Stimulated activated memory B cell treated with anti-CD40 and anti-IgM and Interleukin-4, amounts not matched to agents 10 μg/mL and 1 μg/mL and 100 μg/mL, for 72 hours (primary cell): ENCODE data around the gene C12orf60.

Source experiments
- ATAC-seq: fragments of 150-1000 bp; cut with Tn5 transposase; 2 replicates; pipeline ENCODE4 v1.10.0; 2021
- H3K27ac Mint-ChIP-seq: one replicate; pipeline ENCODE4 v1.8.0; 2022; ENCODE audit warnings: mild to moderate bottlenecking, mixed read lengths
- H3K27me3 Mint-ChIP-seq: one replicate; pipeline ENCODE4 v1.8.0; 2022; ENCODE audit warnings: mixed read lengths
- H3K36me3 Mint-ChIP-seq: one replicate; pipeline ENCODE4 v1.8.0; 2022; ENCODE audit warnings: mixed read lengths
- H3K4me1 Mint-ChIP-seq: one replicate; pipeline ENCODE4 v1.8.0; 2022; ENCODE audit warnings: mixed read lengths
- H3K4me3 Mint-ChIP-seq: one replicate; pipeline ENCODE4 v1.8.0; 2022; ENCODE audit warnings: mild to moderate bottlenecking, moderate library complexity, mixed read lengths
- H3K9me3 Mint-ChIP-seq: one replicate; pipeline ENCODE4 v1.8.0; 2022; ENCODE audit warnings: mixed read lengths

The C12orf60 gene

GRCh38 chr12:14841761-14842160, 38.3 kb downstream of the C12orf60 start:
- H3K27me3 Mint-ChIP-seq: no peaks in the 10 kb centered on the region
- H3K36me3 Mint-ChIP-seq: peaks cover 7% of the 10 kb centered on the region

GRCh38 chr12:14842315-14842714, 38.8 kb downstream of the C12orf60 start:
- no peaks in the 10 kb centered on the region for H3K27me3 Mint-ChIP-seq
- peaks cover 14% of the 10 kb centered on the region for H3K4me1 Mint-ChIP-seq

More at GRCh38 chr12:14841761-14842160, 38.3 kb downstream of the C12orf60 start:
- ATAC-seq: no peak
- H3K4me3 Mint-ChIP-seq: no peak overlapping the region
- H3K9me3 Mint-ChIP-seq: peaks cover 6% of the 10 kb centered on the region
- no peak overlapping the region for H3K27ac Mint-ChIP-seq
- peaks cover 14% of the 10 kb centered on the region for H3K4me1 Mint-ChIP-seq

GRCh38 chr12:14843425-14843887, 40.0 kb downstream of the C12orf60 start, which contains the start of gene ART4:
TSS of gene ART4 (minus strand) at chr12:14843526. CDS start at chr12:14843113, 413 bp downstream.
- H3K27me3 Mint-ChIP-seq: no peaks in the 10 kb centered on the region
- H3K4me3 Mint-ChIP-seq: no peak within 1 kb of the TSS
- peaks cover 7% of the 10 kb centered on the region for H3K36me3 Mint-ChIP-seq
- ATAC-seq: no peak
- H3K4me1 Mint-ChIP-seq: peaks cover 14% of the 10 kb centered on the region
- peaks cover 6% of the 10 kb centered on the region for H3K9me3 Mint-ChIP-seq
- no peak within 1 kb of the TSS for H3K27ac Mint-ChIP-seq

More at GRCh38 chr12:14842315-14842714, 38.8 kb downstream of the C12orf60 start:
- H3K27ac Mint-ChIP-seq: no peak overlapping the region
- ATAC-seq: no peak
- H3K9me3 Mint-ChIP-seq: peaks cover 6% of the 10 kb centered on the region
- H3K4me3 Mint-ChIP-seq: no peak overlapping the region
- H3K36me3 Mint-ChIP-seq: peaks cover 7% of the 10 kb centered on the region

GRCh38 chr12:14844401-14844800, 40.9 kb downstream of the C12orf60 start:
- Mint-ChIP-seq H3K27ac (no peak overlapping the region), H3K4me1 (peaks cover 14% of the 10 kb centered on the region), H3K4me3 (no peak overlapping the region)

GRCh38 chr12:14845350-14845750, 41.9 kb downstream of the C12orf60 start:
- Mint-ChIP-seq H3K27ac (peak overlapping the region; percentile 69), H3K36me3 (no peaks in the 10 kb centered on the region), H3K9me3 (no peaks in the 10 kb centered on the region), H3K4me1 (peaks cover 14% of the 10 kb centered on the region), H3K4me3 (peak overlapping the region; percentile 42), H3K27me3 (no peaks in the 10 kb centered on the region)
- ATAC-seq: peak; percentile 50

More at GRCh38 chr12:14844401-14844800, 40.9 kb downstream of the C12orf60 start:
- Mint-ChIP-seq H3K36me3 (peaks cover 2% of the 10 kb centered on the region), H3K27me3 (no peaks in the 10 kb centered on the region), H3K9me3 (peaks cover 2% of the 10 kb centered on the region)
- ATAC-seq: no peak

- Mint-ChIP-seq H3K27me3 (no peaks in the 10 kb centered on the region), H3K9me3 (no peaks in the 10 kb centered on the region), H3K4me3 (no peak overlapping the region), H3K4me1 (peaks cover 13% of the 10 kb centered on the region), H3K36me3 (no peaks in the 10 kb centered on the region), H3K27ac (no peak overlapping the region)
- ATAC-seq: no peak
Measured at GRCh38 chr12:14846042-14846587, 42.6 kb downstream of the C12orf60 start.

- Mint-ChIP-seq H3K9me3 (no peaks in the 10 kb centered on the region), H3K27me3 (no peaks in the 10 kb centered on the region)
- no peak for ATAC-seq
Measured at GRCh38 chr12:14846876-14847580, 43.6 kb downstream of the C12orf60 start.

GRCh38 chr12:14849661-14850060, 46.2 kb downstream of the C12orf60 start:
- H3K27ac Mint-ChIP-seq: no peak overlapping the region
- H3K9me3 Mint-ChIP-seq: no peaks in the 10 kb centered on the region
- H3K4me3 Mint-ChIP-seq: no peak overlapping the region
- H3K36me3 Mint-ChIP-seq: no peaks in the 10 kb centered on the region
- peaks cover 9% of the 10 kb centered on the region for H3K4me1 Mint-ChIP-seq
- H3K27me3 Mint-ChIP-seq: no peaks in the 10 kb centered on the region
- ATAC-seq: no peak

More at GRCh38 chr12:14846876-14847580, 43.6 kb downstream of the C12orf60 start:
- Mint-ChIP-seq H3K4me1 (peaks cover 7% of the 10 kb centered on the region), H3K27ac (peak overlapping the region; percentile 15), H3K36me3 (no peaks in the 10 kb centered on the region), H3K4me3 (no peak overlapping the region)

GRCh38 chr12:14850929-14851663, 47.6 kb downstream of the C12orf60 start:
- H3K27ac Mint-ChIP-seq: no peak overlapping the region
- H3K9me3 Mint-ChIP-seq: peaks cover 1% of the 10 kb centered on the region
- no peaks in the 10 kb centered on the region for H3K27me3 Mint-ChIP-seq
- H3K36me3 Mint-ChIP-seq: no peaks in the 10 kb centered on the region
- peaks cover 8% of the 10 kb centered on the region for H3K4me1 Mint-ChIP-seq
- no peak for ATAC-seq
- H3K4me3 Mint-ChIP-seq: no peak overlapping the region

- H3K4me1 Mint-ChIP-seq: peaks cover 14% of the 10 kb centered on the region
- H3K4me3 Mint-ChIP-seq: no peak overlapping the region
- no peak overlapping the region for H3K27ac Mint-ChIP-seq
- H3K36me3 Mint-ChIP-seq: no peaks in the 10 kb centered on the region
- no peaks in the 10 kb centered on the region for H3K27me3 Mint-ChIP-seq
- ATAC-seq: no peak
- H3K9me3 Mint-ChIP-seq: peaks cover 5% of the 10 kb centered on the region
Measured at GRCh38 chr12:14852880-14853279, 49.4 kb downstream of the C12orf60 start.

- H3K4me1 Mint-ChIP-seq: peaks cover 25% of the 10 kb centered on the region
- H3K36me3 Mint-ChIP-seq: no peaks in the 10 kb centered on the region
- no peak for ATAC-seq
- H3K4me3 Mint-ChIP-seq: no peak overlapping the region
- H3K9me3 Mint-ChIP-seq: peaks cover 5% of the 10 kb centered on the region
- H3K27ac Mint-ChIP-seq: no peak overlapping the region
- H3K27me3 Mint-ChIP-seq: no peaks in the 10 kb centered on the region
Measured at GRCh38 chr12:14853961-14854360, 50.5 kb downstream of the C12orf60 start.

GRCh38 chr12:14854586-14855183, 51.2 kb downstream of the C12orf60 start:
- peaks cover 31% of the 10 kb centered on the region for H3K4me1 Mint-ChIP-seq
- no peak for ATAC-seq
- no peaks in the 10 kb centered on the region for H3K27me3 Mint-ChIP-seq
- H3K27ac Mint-ChIP-seq: peak overlapping the region; percentile 7
- peaks cover 6% of the 10 kb centered on the region for H3K36me3 Mint-ChIP-seq
- H3K4me3 Mint-ChIP-seq: no peak overlapping the region
- H3K9me3 Mint-ChIP-seq: peaks cover 9% of the 10 kb centered on the region

- no peak for ATAC-seq
- Mint-ChIP-seq H3K9me3 (peaks cover 22% of the 10 kb centered on the region), H3K4me3 (no peak overlapping the region)
Measured at GRCh38 chr12:14858513-14858912, 55.0 kb downstream of the C12orf60 start.

GRCh38 chr12:14860490-14860889, 57.0 kb downstream of the C12orf60 start:
- H3K9me3 Mint-ChIP-seq: peaks cover 22% of the 10 kb centered on the region
- H3K4me1 Mint-ChIP-seq: peaks cover 23% of the 10 kb centered on the region
- H3K36me3 Mint-ChIP-seq: peaks cover 16% of the 10 kb centered on the region
- H3K27ac Mint-ChIP-seq: no peak overlapping the region
- H3K4me3 Mint-ChIP-seq: no peak overlapping the region
- no peak for ATAC-seq
- H3K27me3 Mint-ChIP-seq: no peaks in the 10 kb centered on the region

More at GRCh38 chr12:14858513-14858912, 55.0 kb downstream of the C12orf60 start:
- no peaks in the 10 kb centered on the region for H3K27me3 Mint-ChIP-seq
- H3K4me1 Mint-ChIP-seq: peaks cover 31% of the 10 kb centered on the region
- peaks cover 16% of the 10 kb centered on the region for H3K36me3 Mint-ChIP-seq
- peak overlapping the region; percentile 73 for H3K27ac Mint-ChIP-seq

GRCh38 chr12:14868916-14869506, 65.5 kb downstream of the C12orf60 start:
- no peak for ATAC-seq
- H3K36me3 Mint-ChIP-seq: no peaks in the 10 kb centered on the region
- H3K4me3 Mint-ChIP-seq: no peak overlapping the region
- no peaks in the 10 kb centered on the region for H3K27me3 Mint-ChIP-seq
- no peak overlapping the region for H3K27ac Mint-ChIP-seq
- H3K9me3 Mint-ChIP-seq: peaks cover 8% of the 10 kb centered on the region
- H3K4me1 Mint-ChIP-seq: no peaks in the 10 kb centered on the region
